WTC11 (cell line): ENCODE results near the gene NANOS2.

Source experiments
- CREB1 ChIP-seq: sonication (generic); formaldehyde crosslinking; IDR thresholded peaks from 2 replicates; pipeline ENCODE4 v1.8.0; 2023; ENCODE audit warnings: mild to moderate bottlenecking, missing genetic modification reagents
- CTCF ChIP-seq: fragments of 200-600 bp; IDR thresholded peaks from 2 replicates; pipeline ENCODE4 v1.8.0; 2022; ENCODE audit warnings: antibody characterized with exemption
- ELF4 ChIP-seq: sonication (generic); formaldehyde crosslinking; IDR thresholded peaks from 2 replicates; pipeline ENCODE4 v1.8.1; 2022; ENCODE audit warnings: low read depth, mild to moderate bottlenecking, moderate library complexity, missing genetic modification reagents
- GTF2I ChIP-seq: fragments of 250-450 bp; sonication (Bioruptor Pico); conservative IDR thresholded peaks from 2 replicates; pipeline ENCODE4 v1.4.0; 2021; ENCODE audit warnings: mild to moderate bottlenecking
- IRF2 ChIP-seq: sonication (generic); formaldehyde crosslinking; IDR thresholded peaks from 2 replicates; pipeline ENCODE4 v1.8.0; 2022; ENCODE audit warnings: low read depth, missing genetic modification reagents, borderline replicate concordance
- KAT7 ChIP-seq: sonication (generic); formaldehyde crosslinking; IDR thresholded peaks from 2 replicates; pipeline ENCODE4 v1.8.1; 2023; ENCODE audit warnings: missing genetic modification reagents, mild to moderate bottlenecking, borderline replicate concordance
- NFYB ChIP-seq: sonication (generic); formaldehyde crosslinking; conservative IDR thresholded peaks from 2 replicates; pipeline ENCODE4 v1.8.0; 2022; ENCODE audit warnings: low read depth, missing genetic modification reagents
- NR2C2 ChIP-seq: sonication (generic); formaldehyde crosslinking; IDR thresholded peaks from 2 replicates; pipeline ENCODE4 v1.8.0; 2022; ENCODE audit warnings: mild to moderate bottlenecking, missing genetic modification reagents
- SMAD4 ChIP-seq: sonication (generic); formaldehyde crosslinking; IDR thresholded peaks from 2 replicates; pipeline ENCODE4 v1.8.0; 2022; ENCODE audit warnings: mild to moderate bottlenecking, missing genetic modification reagents
- SP1 ChIP-seq: sonication (generic); formaldehyde crosslinking; conservative IDR thresholded peaks from 2 replicates; pipeline ENCODE4 v1.8.1; 2022; ENCODE audit warnings: missing genetic modification reagents
- TP53 ChIP-seq: sonication (generic); formaldehyde crosslinking; IDR thresholded peaks from 2 replicates; pipeline ENCODE4 v1.8.1; 2023; ENCODE audit warnings: mild to moderate bottlenecking, missing genetic modification reagents
- USF1 ChIP-seq: sonication (generic); formaldehyde crosslinking; IDR thresholded peaks from 2 replicates; pipeline ENCODE4 v1.8.0; 2022; ENCODE audit warnings: mild to moderate bottlenecking, missing genetic modification reagents
- ZBTB21 ChIP-seq: sonication (generic); formaldehyde crosslinking; IDR thresholded peaks from 2 replicates; pipeline ENCODE4 v1.8.1; 2023; ENCODE audit warnings: mild to moderate bottlenecking, missing genetic modification reagents, borderline replicate concordance
- TF ChIP-seq, protein P1 (sequence below): sonication (generic); formaldehyde crosslinking; conservative IDR thresholded peaks from 2 replicates; pipeline ENCODE4 v1.8.1; 2022; ENCODE audit warnings: mild to moderate bottlenecking, missing genetic modification reagents

- TF ChIP-seq CTCF (no peak), TP53 (CRISPR knock-in tag) (no peak), SP1 (CRISPR knock-in tag) (no peak), ELF4 (CRISPR knock-in tag) (no peak), GTF2I (CRISPR knock-in tag) (no peak), NR2C2 (CRISPR knock-in tag) (no peak), CREB1 (CRISPR knock-in tag) (no peak), ZBTB21 (no peak), SMAD4 (CRISPR knock-in tag) (no peak), NFYB (CRISPR knock-in tag) (no peak), IRF2 (CRISPR knock-in tag) (no peak), USF1 (CRISPR knock-in tag) (no peak), KAT7 (no peak)
- TF ChIP-seq, protein P1, sequence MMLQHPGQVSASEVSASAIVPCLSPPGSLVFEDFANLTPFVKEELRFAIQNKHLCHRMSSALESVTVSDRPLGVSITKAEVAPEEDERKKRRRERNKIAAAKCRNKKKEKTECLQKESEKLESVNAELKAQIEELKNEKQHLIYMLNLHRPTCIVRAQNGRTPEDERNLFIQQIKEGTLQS: no peak
Observed at GRCh38 chr19:45962021-45962420, 47.4 kb upstream of the NANOS2 start.
